Gastroesophageal sphincter (tissue), 4 donors: Measurements from ENCODE around the gene OR52N2. TPM values are rescaled to one million over a fixed set of nuclear protein-coding genes. Genes with fewer than 3 reads are reported as not detected.

Experiments used
- ATAC-seq: fragments of 150-250 bp; one replicate; pipeline ENCODE4 v1.9.1; 2016; ENCODE audit warnings: mild to moderate bottlenecking, moderate library complexity
- H3K27ac ChIP-seq, 4 donors: fragments of 200-600 bp; sonication (generic) in 3 of 4; 1 replicate in 3 of 4; 2 replicates in 1 of 4; pipeline ENCODE4 v1.5.1; 2016 to 2019
- H3K27me3 ChIP-seq: fragments of 200-600 bp; sonication (generic); one replicate; pipeline ENCODE4 v1.5.1; 2019
- H3K36me3 ChIP-seq, 2 donors: fragments of 200-600 bp; sonication (generic); one replicate each; pipeline ENCODE4 v1.5.1; 2019; ENCODE audit warnings: control low read depth in 1 of 2
- H3K4me1 ChIP-seq, 3 donors: fragments of 200-600 bp; sonication (generic); 1 replicate in 2 of 3; 2 replicates in 1 of 3; pipeline ENCODE4 v1.5.1; 2016 to 2019; ENCODE audit warnings: control low read depth in 2 of 3
- H3K4me3 ChIP-seq, 2 donors: fragments of 200-600 bp; sonication (generic); one replicate each; pipeline ENCODE4 v1.5.1; 2019; ENCODE audit warnings: mild to moderate bottlenecking in 1 of 2, moderate library complexity in 1 of 2
- H3K9me3 ChIP-seq, 3 donors: fragments of 200-600 bp; sonication (generic); one replicate each; pipeline ENCODE4 v1.5.1; 2017 to 2019; ENCODE audit warnings: control low read depth in 2 of 3
- EP300 ChIP-seq: sonication (generic); formaldehyde crosslinking; IDR thresholded peaks from one replicate; pipeline ENCODE4 v1.6.1; 2017; ENCODE audit warnings: antibody characterized with exemption, mild to moderate bottlenecking
- POLR2A ChIP-seq, 2 donors: fragments of 450-650 bp; IDR thresholded peaks; one replicate each; pipeline ENCODE4 v1.6.1; 2017; ENCODE audit warnings: antibody characterized with exemption in 2 of 2, mild to moderate bottlenecking in 2 of 2, moderate library complexity in 1 of 2
- POLR2AphosphoS5 ChIP-seq: sonication (generic); formaldehyde crosslinking; IDR thresholded peaks from one replicate; pipeline ENCODE4 v1.6.1; 2017; ENCODE audit warnings: antibody characterized with exemption
- WGBS, 2 donors: methylation state at CpG; one replicate each; pipeline ENCODE4 v1.1.5; 2018; ENCODE audit warnings: low coverage in 1 of 2; 5-methylcytosine and 5-hydroxymethylcytosine counted together
- total RNA-seq, 4 donors: library from RNA; depleted of rRNA; stranded (reverse); fragments of >200 nt; gene quantifications; one replicate each; pipeline ENCODE4 v1.1.0, GENCODE V29; 2016
- TF ChIP-seq, protein P1 (sequence below), 4 experiments: fragments of 200-600 bp in 2 of 4; fragments of 450-650 bp in 2 of 4; sonication (generic) in 1 of 4; IDR thresholded peaks; one replicate each; pipeline ENCODE4 v1.5.1; 2017 to 2019; ENCODE audit warnings: antibody characterized with exemption in 4 of 4, mild to moderate bottlenecking in 2 of 4, moderate library complexity in 2 of 4

OR52N2 gene
- total RNA-seq, 4 donors from 2014 or later = not detected

DNA sequence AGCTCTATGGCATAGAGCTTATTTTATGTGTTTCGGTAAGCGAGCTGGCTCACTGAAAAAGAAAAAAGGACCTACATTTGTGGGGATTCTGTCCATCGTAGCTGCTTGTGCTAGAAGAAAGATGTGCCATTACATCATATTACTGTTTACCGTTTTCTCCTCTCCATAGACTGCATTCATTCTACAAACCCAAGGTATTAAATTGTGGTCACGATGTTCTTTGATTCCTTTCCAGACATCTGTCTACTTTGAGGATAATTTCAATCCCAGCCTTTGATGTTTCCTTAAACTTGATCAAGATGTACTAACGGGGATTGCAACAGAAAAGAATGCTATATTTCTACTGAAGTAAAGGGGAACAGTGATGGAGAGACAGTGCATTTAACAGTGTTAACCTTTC lies 12.2 kb upstream of the OR52N2 start:
- ATAC-seq = no peak
- WGBS, 2 donors = 90 to 91% methylated on average over 6 of the region's 6 CpGs
- H3K9me3 ChIP-seq = no peaks in the 10 kb centered on the region
- TF ChIP-seq, protein P1, sequence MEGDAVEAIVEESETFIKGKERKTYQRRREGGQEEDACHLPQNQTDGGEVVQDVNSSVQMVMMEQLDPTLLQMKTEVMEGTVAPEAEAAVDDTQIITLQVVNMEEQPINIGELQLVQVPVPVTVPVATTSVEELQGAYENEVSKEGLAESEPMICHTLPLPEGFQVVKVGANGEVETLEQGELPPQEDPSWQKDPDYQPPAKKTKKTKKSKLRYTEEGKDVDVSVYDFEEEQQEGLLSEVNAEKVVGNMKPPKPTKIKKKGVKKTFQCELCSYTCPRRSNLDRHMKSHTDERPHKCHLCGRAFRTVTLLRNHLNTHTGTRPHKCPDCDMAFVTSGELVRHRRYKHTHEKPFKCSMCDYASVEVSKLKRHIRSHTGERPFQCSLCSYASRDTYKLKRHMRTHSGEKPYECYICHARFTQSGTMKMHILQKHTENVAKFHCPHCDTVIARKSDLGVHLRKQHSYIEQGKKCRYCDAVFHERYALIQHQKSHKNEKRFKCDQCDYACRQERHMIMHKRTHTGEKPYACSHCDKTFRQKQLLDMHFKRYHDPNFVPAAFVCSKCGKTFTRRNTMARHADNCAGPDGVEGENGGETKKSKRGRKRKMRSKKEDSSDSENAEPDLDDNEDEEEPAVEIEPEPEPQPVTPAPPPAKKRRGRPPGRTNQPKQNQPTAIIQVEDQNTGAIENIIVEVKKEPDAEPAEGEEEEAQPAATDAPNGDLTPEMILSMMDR (IDR thresholded peaks at IDR 0.05) = no peak
- TF ChIP-seq POLR2A (IDR thresholded peaks at IDR 0.05) (no peak), POLR2AphosphoS5 (no peak), EP300 (no peak)
- H3K4me1 ChIP-seq = no peaks in the 10 kb centered on the region
- H3K36me3 ChIP-seq = no peaks in the 10 kb centered on the region
- no peak overlapping the region for H3K27ac ChIP-seq
- H3K27me3 ChIP-seq = no peaks in the 10 kb centered on the region
- no peak overlapping the region for H3K4me3 ChIP-seq

DNA sequence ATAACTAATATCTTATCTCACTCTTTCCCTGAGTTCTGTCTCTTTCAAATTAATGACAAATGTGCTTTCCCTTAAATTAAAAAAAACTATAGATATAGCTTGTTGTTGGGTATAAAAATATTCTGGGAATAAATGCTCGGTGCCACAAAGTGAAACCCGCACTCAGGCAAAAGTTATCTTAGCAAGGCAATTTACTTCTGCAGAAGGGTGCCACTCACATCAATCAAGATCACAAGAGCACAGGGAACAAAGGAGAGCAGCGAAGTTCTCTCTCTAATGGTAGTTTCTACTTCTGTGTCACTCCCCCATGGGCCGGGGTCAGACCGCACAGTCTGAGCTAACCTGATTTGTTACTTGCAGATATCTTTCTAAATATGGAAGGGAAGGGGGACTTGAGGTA lies 4.7 kb upstream of the OR52N2 start:
- WGBS, 2 donors = 79 to 91% methylated on average over 4 to 5 of the region's 5 CpGs
- Histone ChIP-seq H3K9me3 (no peaks in the 10 kb centered on the region), H3K4me1 (peaks cover 0 to 9% (median 0%) of the 10 kb centered on the region in 3 donors)

DNA sequence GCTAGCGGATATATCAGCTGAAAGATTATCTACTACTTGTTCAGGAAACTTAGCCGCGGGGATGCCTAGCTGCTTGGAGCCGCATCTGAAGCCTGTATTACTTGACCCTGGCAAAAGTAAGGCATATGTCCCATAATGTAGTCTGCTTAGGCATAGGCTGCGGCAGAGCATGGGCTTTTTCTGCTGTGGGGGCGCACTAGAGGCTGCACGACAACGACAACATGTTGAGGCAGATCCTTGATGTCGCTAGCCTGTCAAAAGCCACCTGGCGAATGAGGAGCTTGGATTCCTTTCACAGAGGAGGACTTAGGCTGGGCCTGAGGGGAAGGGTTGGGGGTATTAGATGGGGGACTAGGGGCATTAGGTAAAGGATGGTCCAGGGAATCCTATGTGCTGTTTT lies 1.1 kb upstream of the OR52N2 start:
- Histone ChIP-seq H3K36me3 (no peaks in the 10 kb centered on the region), H3K4me3 (no peak overlapping the region), H3K4me1 (peaks cover 0 to 12% (median 0%) of the 10 kb centered on the region in 3 donors), H3K27me3 (peaks cover 9% of the 10 kb centered on the region), H3K27ac (no peak overlapping the region), H3K9me3 (no peaks in the 10 kb centered on the region)
- TF ChIP-seq EP300 = no peak
- TF ChIP-seq, protein P1 (IDR thresholded peaks at IDR 0.05) = no peak
- no peak for TF ChIP-seq POLR2A (IDR thresholded peaks at IDR 0.05)
- no peak for TF ChIP-seq POLR2AphosphoS5
- no peak for ATAC-seq
- WGBS, 2 donors = 53 to 83% methylated on average over 4 to 7 of the region's 10 CpGs

More for the DNA sequence above, 4.7 kb upstream of the OR52N2 start:
- peaks cover 5% of the 10 kb centered on the region for H3K27me3 ChIP-seq
- H3K36me3 ChIP-seq = no peaks in the 10 kb centered on the region
- no peak for ATAC-seq
- H3K27ac ChIP-seq = no peak overlapping the region
- H3K4me3 ChIP-seq = no peak overlapping the region
- TF ChIP-seq POLR2AphosphoS5 = no peak

DNA sequence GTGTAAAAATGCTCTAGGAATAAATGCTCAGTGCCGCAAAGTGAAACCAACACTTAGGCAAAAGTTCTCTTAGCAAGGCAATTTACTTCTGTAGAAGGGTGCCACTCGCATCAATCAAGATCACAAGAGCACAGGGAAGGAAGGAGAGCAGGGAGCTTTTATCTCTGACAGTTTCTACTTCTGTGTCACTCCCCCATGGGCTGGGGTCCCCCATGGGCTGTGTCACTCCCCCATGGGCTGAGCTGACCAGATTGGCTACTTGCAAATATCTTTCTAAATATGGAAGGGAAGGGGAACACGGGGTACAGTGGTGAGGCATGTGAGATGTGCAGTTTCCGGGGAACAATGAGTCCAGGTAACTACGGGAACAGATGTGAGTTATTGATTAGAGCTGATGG lies 397 bp downstream of the OR52N2 start:
- no peak for TF ChIP-seq POLR2AphosphoS5
- TF ChIP-seq, protein P1 (IDR thresholded peaks at IDR 0.05) = no peak
- no peak for TF ChIP-seq POLR2A (IDR thresholded peaks at IDR 0.05)
- no peak for TF ChIP-seq EP300
- no peaks in the 10 kb centered on the region for H3K9me3 ChIP-seq
- H3K4me1 ChIP-seq = peaks cover 0 to 12% (median 0%) of the 10 kb centered on the region in 3 donors
- H3K27me3 ChIP-seq = peaks cover 9% of the 10 kb centered on the region
- H3K36me3 ChIP-seq = no peaks in the 10 kb centered on the region
- peak overlapping the region; percentile 23 to 45 for H3K4me3 ChIP-seq
- ATAC-seq = no peak
- WGBS, 2 donors = 53 to 62% methylated on average over 4 of the region's 5 CpGs
- H3K27ac ChIP-seq = no peak overlapping the region

DNA sequence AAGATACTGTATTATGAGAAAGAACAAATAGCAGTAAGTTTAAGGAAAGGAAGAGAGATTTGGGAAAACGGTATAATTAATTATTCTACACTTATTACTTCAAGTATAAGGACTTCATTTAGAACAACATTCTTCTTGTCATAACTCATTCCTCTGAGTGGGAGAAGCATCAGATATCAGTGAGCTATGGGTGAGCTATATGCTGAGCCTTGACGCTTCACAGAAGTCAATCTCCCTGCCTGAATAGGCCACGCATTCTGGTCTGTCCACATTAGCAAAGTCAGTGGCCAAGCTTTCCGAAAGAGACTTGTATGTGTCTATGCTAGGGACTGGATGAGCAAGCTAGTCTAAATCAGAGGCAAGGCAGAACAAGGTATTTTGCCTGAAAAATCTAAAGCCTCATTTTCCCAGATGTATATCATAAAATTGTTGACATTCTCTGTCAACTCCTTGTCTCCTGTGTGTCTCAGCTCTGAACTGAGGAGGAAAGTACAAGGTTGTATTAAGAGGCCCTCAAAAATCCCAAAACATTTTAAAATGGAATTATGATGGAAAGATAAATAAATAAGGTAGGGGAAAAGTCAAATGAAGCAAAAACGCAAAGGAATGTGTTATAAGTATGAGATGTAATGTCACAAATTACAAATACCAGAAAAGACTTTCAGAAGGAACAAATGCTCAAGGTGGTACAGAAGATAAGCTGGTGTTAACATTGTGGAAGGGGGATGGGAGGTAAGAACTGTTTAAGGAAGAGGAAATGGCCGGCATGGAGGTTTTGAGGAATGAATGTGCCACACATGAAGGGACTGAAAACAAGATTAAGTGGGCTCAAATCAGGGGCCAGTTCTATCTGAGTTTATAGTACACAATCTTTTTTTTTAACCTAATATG lies 1.4 kb downstream of the OR52N2 start:
- 62 to 64% methylated on average over 6 of the region's 6 CpGs for WGBS, 2 donors
- H3K27ac ChIP-seq = no peak overlapping the region
- no peak for ATAC-seq
- no peaks in the 10 kb centered on the region for H3K9me3 ChIP-seq
- peaks cover 9% of the 10 kb centered on the region for H3K27me3 ChIP-seq
- no peak overlapping the region for H3K4me3 ChIP-seq
- H3K36me3 ChIP-seq = no peaks in the 10 kb centered on the region
- H3K4me1 ChIP-seq = peaks cover 0 to 12% (median 0%) of the 10 kb centered on the region in 3 donors
- TF ChIP-seq POLR2A (IDR thresholded peaks at IDR 0.05) = no peak
- TF ChIP-seq, protein P1 (IDR thresholded peaks at IDR 0.05) = no peak
- no peak for TF ChIP-seq EP300
- no peak for TF ChIP-seq POLR2AphosphoS5
